ENCODE measurements around the gene MARK2. TPM values are rescaled to one million over a fixed set of nuclear protein-coding genes. Genes with fewer than 3 reads are reported as not detected.

Gene MARK2
- total RNA-seq, 2 donors from 2014 or later: 29.0 to 30.0 TPM

GRCh38 chr11:63944987-63945386, 106.1 kb downstream of the MARK2 start:
- Mint-ChIP-seq H3K27me3 (ENCODE audit: low read depth) (no peaks in the 10 kb centered on the region), H3K27ac (no peak overlapping the region), H3K4me1 (ENCODE audit: low read depth) (peaks cover 25% of the 10 kb centered on the region), H3K9me3 (no peaks in the 10 kb centered on the region), H3K36me3 (ENCODE audit: insufficient read depth in 2 of 2) (no peaks in the 10 kb centered on the region), H3K4me3 (no peak overlapping the region)
- no peak for ATAC-seq (replicated peaks in 1 of 2)
- DNase-seq: no peak

GRCh38 chr11:63945477-63946163, 106.7 kb downstream of the MARK2 start:
- no peaks in the 10 kb centered on the region for H3K36me3 Mint-ChIP-seq (ENCODE audit: insufficient read depth in 2 of 2)
- ATAC-seq (replicated peaks in 1 of 2): peak; percentile 75 to 77
- H3K27me3 Mint-ChIP-seq (ENCODE audit: low read depth): no peaks in the 10 kb centered on the region
- H3K4me3 Mint-ChIP-seq: no peak overlapping the region
- peaks cover 21% of the 10 kb centered on the region for H3K4me1 Mint-ChIP-seq (ENCODE audit: low read depth)
- DNase-seq: peak; percentile 47 to 52
- H3K9me3 Mint-ChIP-seq: no peaks in the 10 kb centered on the region
- H3K27ac Mint-ChIP-seq: no peak overlapping the region

GRCh38 chr11:63951779-63952536, 113.0 kb downstream of the MARK2 start:
- peaks cover 2 to 9% of the 10 kb centered on the region in 2 donors for H3K36me3 Mint-ChIP-seq (ENCODE audit: insufficient read depth in 2 of 2)
- H3K9me3 Mint-ChIP-seq: no peaks in the 10 kb centered on the region
- ATAC-seq (replicated peaks in 1 of 2) (peak; percentile 75 to 90), DNase-seq (peak; percentile 33 to 50)
- peak overlapping the region; percentile 79 for H3K27ac Mint-ChIP-seq
- H3K4me1 Mint-ChIP-seq (ENCODE audit: low read depth): peaks cover 20% of the 10 kb centered on the region
- peak overlapping the region; percentile 0 to 55 for H3K4me3 Mint-ChIP-seq
- no peaks in the 10 kb centered on the region for H3K27me3 Mint-ChIP-seq (ENCODE audit: low read depth)

- Mint-ChIP-seq H3K4me3 (no peak overlapping the region), H3K36me3 (ENCODE audit: insufficient read depth in 2 of 2) (peaks cover 2 to 9% of the 10 kb centered on the region in 2 donors)
Observed at GRCh38 chr11:63952570-63952969, 113.7 kb downstream of the MARK2 start.

GRCh38 chr11:63958008-63958407, 119.1 kb downstream of the MARK2 start:
- Mint-ChIP-seq H3K27ac (no peak overlapping the region), H3K27me3 (ENCODE audit: low read depth) (no peaks in the 10 kb centered on the region), H3K4me3 (no peak overlapping the region), H3K4me1 (ENCODE audit: low read depth) (peaks cover 7% of the 10 kb centered on the region), H3K36me3 (ENCODE audit: insufficient read depth in 2 of 2) (peaks cover 0 to 3% of the 10 kb centered on the region in 2 donors), H3K9me3 (no peaks in the 10 kb centered on the region)
- DNase-seq (no peak), ATAC-seq (replicated peaks in 1 of 2) (no peak)

More at GRCh38 chr11:63952570-63952969, 113.7 kb downstream of the MARK2 start:
- ATAC-seq (replicated peaks in 1 of 2): no peak
- H3K4me1 Mint-ChIP-seq (ENCODE audit: low read depth): peaks cover 20% of the 10 kb centered on the region
- H3K27me3 Mint-ChIP-seq (ENCODE audit: low read depth): no peaks in the 10 kb centered on the region
- no peak for DNase-seq
- H3K27ac Mint-ChIP-seq: no peak overlapping the region
- no peaks in the 10 kb centered on the region for H3K9me3 Mint-ChIP-seq

Other genes starting within 250 kb of the MARK2 start
- 10 to 100 TPM in 1 of 2 donors, 1 to 10 TPM in 1; 6.3 to 11.5 TPM for gene PLAAT3, start 224.7 kb upstream of the MARK2 start, total RNA-seq
- gene ATL3, start 167.7 kb upstream of the MARK2 start, total RNA-seq: 10 to 100 TPM; 42.6 to 47.0 TPM
- gene RTN3, start 157.6 kb upstream of the MARK2 start, total RNA-seq: 10 to 100 TPM; 89.9 to 91.3 TPM
- 1 to 10 TPM; 4.0 to 6.9 TPM for gene ZFTA, start 70.3 kb upstream of the MARK2 start, total RNA-seq
- 10 to 100 TPM; 21.9 to 26.7 TPM for gene SPINDOC, start 25.7 kb upstream of the MARK2 start, total RNA-seq
- under 1 TPM; 0.39 to 0.96 TPM for gene RCOR2, start 78.1 kb downstream of the MARK2 start, total RNA-seq
- 10 to 100 TPM; 15.1 to 15.2 TPM for gene NAA40, start 99.9 kb downstream of the MARK2 start, total RNA-seq
- 100 to 1,000 TPM; 310 to 319 TPM for gene COX8A, start 135.5 kb downstream of the MARK2 start, total RNA-seq
- 10 to 100 TPM; 62.8 to 72.8 TPM for gene OTUB1, start 147.3 kb downstream of the MARK2 start, total RNA-seq
- gene FLRT1, start 196.8 kb downstream of the MARK2 start, total RNA-seq: 1 to 10 TPM in 1 of 2 donors, under 1 TPM in 1; 0.19 to 1.4 TPM

Measured in activated T-cell treated with anti-CD3 and anti-CD28 coated beads, Interleukin-2, amount 50 U/mL, for 72 hours (primary cell).